CD4-positive, CD25-positive, alpha-beta regulatory T cell (primary cell): ENCODE data around the gene SOAT2. TPM values are rescaled to one million over a fixed set of nuclear protein-coding genes. Genes with fewer than 3 reads are reported as not detected.

Experiments used
- ATAC-seq, 2 donors: fragments of 150-1000 bp; cut with Tn5 transposase; one replicate each; pipeline ENCODE4 v1.10.0; 2021; ENCODE audit warnings: low read depth in 2 of 2, moderate number of reproducible peaks in 2 of 2, moderate library complexity in 1 of 2
- DNase-seq, 3 donors: peaks; one replicate each; pipeline versions ENCODE4 v3.0.0 to v3.0.0-alpha.2; 2012 to 2022; ENCODE audit warnings: mixed read lengths in 1 of 3
- H3K27ac ChIP-seq: one replicate; pipeline ENCODE4 v1.7.0; 2013; ENCODE audit warnings: mild to moderate bottlenecking, low read length; ENCODE audit not compliant: insufficient read depth, poor library complexity, severe bottlenecking
- H3K27me3 ChIP-seq: one replicate; pipeline ENCODE4 v1.7.0; 2013; ENCODE audit warnings: low read length; ENCODE audit not compliant: control insufficient read depth, insufficient read depth
- H3K36me3 ChIP-seq: one replicate; pipeline ENCODE4 v1.7.0; 2013; ENCODE audit warnings: mild to moderate bottlenecking, low read length, moderate library complexity; ENCODE audit not compliant: control insufficient read depth, insufficient read depth
- H3K4me1 ChIP-seq: 2 replicates; pipeline ENCODE4 v1.7.0; 2013; ENCODE audit warnings: mild to moderate bottlenecking, low read length; ENCODE audit not compliant: insufficient read depth, control insufficient read depth, poor library complexity, severe bottlenecking
- H3K4me3 ChIP-seq: one replicate; pipeline ENCODE4 v1.7.0; 2013; ENCODE audit warnings: low read depth, mild to moderate bottlenecking, low read length, moderate library complexity
- H3K9me3 ChIP-seq, 2 experiments: 1 replicate in 1 of 2; 2 replicates in 1 of 2; pipeline ENCODE4 v1.7.0; 2013; ENCODE audit warnings: low read length in 2 of 2, mild to moderate bottlenecking in 1 of 2, moderate library complexity in 1 of 2; ENCODE audit not compliant: control insufficient read depth in 2 of 2
- H3K27ac Mint-ChIP-seq, 3 donors: one replicate each; pipeline ENCODE4 v1.8.0; 2020 to 2022; ENCODE audit warnings: mild to moderate bottlenecking in 3 of 3, mixed read lengths in 3 of 3, moderate library complexity in 2 of 3
- H3K27me3 Mint-ChIP-seq: one replicate; pipeline ENCODE4 v1.8.0; 2022; ENCODE audit warnings: mild to moderate bottlenecking, mixed read lengths
- H3K36me3 Mint-ChIP-seq: one replicate; pipeline ENCODE4 v1.8.0; 2020; ENCODE audit warnings: mixed read lengths
- H3K4me1 Mint-ChIP-seq, 4 donors: one replicate each; pipeline ENCODE4 v1.8.0; 2020 to 2022; ENCODE audit warnings: mixed read lengths in 4 of 4, mild to moderate bottlenecking in 1 of 4
- H3K4me3 Mint-ChIP-seq, 4 donors: one replicate each; pipeline ENCODE4 v1.8.0; 2020 to 2022; ENCODE audit warnings: mild to moderate bottlenecking in 4 of 4, mixed read lengths in 4 of 4, moderate library complexity in 3 of 4
- H3K9me3 Mint-ChIP-seq, 7 donors: one replicate each; pipeline ENCODE4 v1.8.0; 2020 to 2022; ENCODE audit warnings: mixed read lengths in 7 of 7, mild to moderate bottlenecking in 3 of 7, moderate library complexity in 2 of 7
- polyA plus RNA-seq, 4 donors: library from polyadenylated mRNA; unstranded; fragments of 300-500 nt; fragmentation: Illumina TruSeq; gene quantifications; one replicate each; pipeline ENCODE4 v1.2.3, GENCODE V29; 2021
- total RNA-seq: library from RNA; stranded (reverse); gene quantifications from one replicate; pipeline ENCODE4 v1.2.3, GENCODE V29; 2022

SOAT2 gene
- total and polyA plus RNA-seq, 5 donors from 2014 or later: 0.37 TPM; not detected in 4

- Histone ChIP-seq H3K36me3 (no peaks in the 10 kb centered on the region), H3K27ac (no peak overlapping the region), H3K4me3 (no peak overlapping the region), H3K4me1 (no peaks in the 10 kb centered on the region), H3K9me3 (no peaks in the 10 kb centered on the region), H3K27me3 (no peaks in the 10 kb centered on the region)
- Mint-ChIP-seq H3K36me3 (no peaks in the 10 kb centered on the region), H3K27ac (no peak overlapping the region), H3K4me1 (no peaks in the 10 kb centered on the region), H3K27me3 (peaks cover 18% of the 10 kb centered on the region), H3K4me3 (no peak overlapping the region), H3K9me3 (no peaks in the 10 kb centered on the region)
- DNase-seq (no peak), ATAC-seq (no peak)
These were observed 17.6 kb downstream of the SOAT2 start for GRCh38 chr12:53120685-53121525.

GRCh38 chr12:53122961-53123468 is 19.7 kb downstream of the SOAT2 start:
- H3K36me3 ChIP-seq: no peaks in the 10 kb centered on the region
- no peak overlapping the region for H3K27ac Mint-ChIP-seq
- H3K9me3 Mint-ChIP-seq: no peaks in the 10 kb centered on the region
- no peaks in the 10 kb centered on the region for H3K36me3 Mint-ChIP-seq
- H3K9me3 ChIP-seq: no peaks in the 10 kb centered on the region
- peaks cover 0 to 4% (median 0%) of the 10 kb centered on the region in 4 donors for H3K4me1 Mint-ChIP-seq
- H3K4me1 ChIP-seq: no peaks in the 10 kb centered on the region
- ATAC-seq: no peak
- peaks cover 29% of the 10 kb centered on the region for H3K27me3 Mint-ChIP-seq
- H3K27ac ChIP-seq: no peak overlapping the region
- no peak for DNase-seq
- H3K4me3 ChIP-seq: no peak overlapping the region
- H3K4me3 Mint-ChIP-seq: no peak overlapping the region
- no peaks in the 10 kb centered on the region for H3K27me3 ChIP-seq

GRCh38 chr12:53123578-53124351 is 20.5 kb downstream of the SOAT2 start:
- H3K4me3 ChIP-seq: no peak overlapping the region
- ATAC-seq: no peak
- Mint-ChIP-seq H3K36me3 (no peaks in the 10 kb centered on the region), H3K4me3 (no peak overlapping the region), H3K27me3 (peaks cover 30% of the 10 kb centered on the region), H3K9me3 (no peaks in the 10 kb centered on the region), H3K27ac (no peak overlapping the region), H3K4me1 (peaks cover 0 to 4% (median 0%) of the 10 kb centered on the region in 4 donors)
- no peaks in the 10 kb centered on the region for H3K4me1 ChIP-seq
- no peak for DNase-seq
- H3K9me3 ChIP-seq: no peaks in the 10 kb centered on the region
- H3K27ac ChIP-seq: no peak overlapping the region
- no peaks in the 10 kb centered on the region for H3K36me3 ChIP-seq
- H3K27me3 ChIP-seq: no peaks in the 10 kb centered on the region

GRCh38 chr12:53124352-53124723 is 21.1 kb downstream of the SOAT2 start:
- Mint-ChIP-seq H3K27me3 (peaks cover 35% of the 10 kb centered on the region), H3K4me1 (peaks cover 0 to 4% (median 0%) of the 10 kb centered on the region in 4 donors), H3K9me3 (no peaks in the 10 kb centered on the region), H3K36me3 (no peaks in the 10 kb centered on the region), H3K27ac (no peak overlapping the region), H3K4me3 (no peak overlapping the region)
- Histone ChIP-seq H3K4me1 (no peaks in the 10 kb centered on the region), H3K36me3 (no peaks in the 10 kb centered on the region), H3K4me3 (no peak overlapping the region), H3K27ac (no peak overlapping the region), H3K27me3 (no peaks in the 10 kb centered on the region), H3K9me3 (no peaks in the 10 kb centered on the region)
- DNase-seq (no peak), ATAC-seq (no peak)

GRCh38 chr12:53127169-53127568 is 23.9 kb downstream of the SOAT2 start:
- Mint-ChIP-seq H3K36me3 (no peaks in the 10 kb centered on the region), H3K4me1 (peaks cover 0 to 4% (median 0%) of the 10 kb centered on the region in 4 donors), H3K9me3 (no peaks in the 10 kb centered on the region), H3K4me3 (no peak overlapping the region), H3K27ac (no peak overlapping the region), H3K27me3 (peaks cover 45% of the 10 kb centered on the region)
- Histone ChIP-seq H3K27ac (no peak overlapping the region), H3K27me3 (no peaks in the 10 kb centered on the region), H3K36me3 (no peaks in the 10 kb centered on the region), H3K4me3 (no peak overlapping the region), H3K9me3 (no peaks in the 10 kb centered on the region), H3K4me1 (no peaks in the 10 kb centered on the region)
- no peak for ATAC-seq
- no peak for DNase-seq

GRCh38 chr12:53128780-53129569 is 25.7 kb downstream of the SOAT2 start:
- no peak overlapping the region for H3K27ac Mint-ChIP-seq
- peaks cover 52% of the 10 kb centered on the region for H3K27me3 Mint-ChIP-seq
- H3K4me1 Mint-ChIP-seq: peaks cover 0 to 4% (median 0%) of the 10 kb centered on the region in 4 donors
- Histone ChIP-seq H3K36me3 (no peaks in the 10 kb centered on the region), H3K27me3 (no peaks in the 10 kb centered on the region), H3K4me1 (no peaks in the 10 kb centered on the region), H3K9me3 (no peaks in the 10 kb centered on the region), H3K4me3 (no peak overlapping the region), H3K27ac (no peak overlapping the region)
- no peaks in the 10 kb centered on the region for H3K36me3 Mint-ChIP-seq
- no peaks in the 10 kb centered on the region for H3K9me3 Mint-ChIP-seq
- no peak for ATAC-seq
- no peak overlapping the region for H3K4me3 Mint-ChIP-seq
- no peak for DNase-seq

- DNase-seq (no peak), ATAC-seq (no peak)
- Mint-ChIP-seq H3K36me3 (no peaks in the 10 kb centered on the region), H3K27me3 (peaks cover 41% of the 10 kb centered on the region), H3K4me1 (peaks cover 0 to 4% (median 0%) of the 10 kb centered on the region in 4 donors), H3K9me3 (peaks cover 0 to 6% (median 0%) of the 10 kb centered on the region in 7 donors), H3K27ac (no peak overlapping the region), H3K4me3 (no peak overlapping the region)
- H3K36me3 ChIP-seq: no peaks in the 10 kb centered on the region
- H3K4me3 ChIP-seq: no peak overlapping the region
- no peak overlapping the region for H3K27ac ChIP-seq
- H3K9me3 ChIP-seq: peaks cover 0 to 2% of the 10 kb centered on the region in 2 experiments
- no peaks in the 10 kb centered on the region for H3K27me3 ChIP-seq
- H3K4me1 ChIP-seq: no peaks in the 10 kb centered on the region
These were observed 28.6 kb downstream of the SOAT2 start for GRCh38 chr12:53131844-53132243.
